Endodermal cell (in vitro differentiated cells): ENCODE results near the gene RBL2. TPM values are rescaled to one million over a fixed set of nuclear protein-coding genes. Genes with fewer than 3 reads are reported as not detected.

ENCODE experiments used
- DNase-seq: peaks from one replicate; pipeline ENCODE4 v3.0.0-alpha.2; 2017
- H3K27ac ChIP-seq: 2 replicates; pipeline ENCODE4 v1.5.1; 2013; ENCODE audit warnings: mild to moderate bottlenecking, low read depth, low read length, moderate library complexity
- H3K27me3 ChIP-seq: 2 replicates; pipeline ENCODE4 v1.6.1; 2013; ENCODE audit warnings: mild to moderate bottlenecking, low read length, moderate library complexity; ENCODE audit not compliant: insufficient read depth, control insufficient read depth, poor library complexity, severe bottlenecking
- H3K36me3 ChIP-seq: 2 replicates; pipeline ENCODE4 v1.7.0; 2013; ENCODE audit warnings: mild to moderate bottlenecking, low read length, moderate library complexity; ENCODE audit not compliant: control insufficient read depth, insufficient read depth
- H3K4me1 ChIP-seq: one replicate; pipeline ENCODE4 v1.7.0; 2013; ENCODE audit warnings: low read length; ENCODE audit not compliant: control insufficient read depth, insufficient read depth
- H3K4me3 ChIP-seq: 2 replicates; pipeline ENCODE4 v1.5.1; 2013; ENCODE audit warnings: mild to moderate bottlenecking, low read length, moderate library complexity
- H3K9ac ChIP-seq: 2 replicates; pipeline ENCODE4 v1.6.1; 2013; ENCODE audit warnings: mild to moderate bottlenecking, low read length, moderate library complexity; ENCODE audit not compliant: poor library complexity, severe bottlenecking; ENCODE audit errors: extremely low read depth
- H3K9me3 ChIP-seq: 2 replicates; pipeline ENCODE4 v1.6.1; 2013; ENCODE audit warnings: mild to moderate bottlenecking, low read length, moderate library complexity; ENCODE audit not compliant: control insufficient read depth
- H3K27ac Mint-ChIP-seq: 2 replicates; pipeline ENCODE4 v1.8.0; 2020; ENCODE audit warnings: mixed read lengths
- H3K27me3 Mint-ChIP-seq: 2 replicates; pipeline ENCODE4 v1.8.0; 2021; ENCODE audit warnings: mild to moderate bottlenecking, mixed read lengths; ENCODE audit not compliant: insufficient read depth
- H3K36me3 Mint-ChIP-seq: 2 replicates; pipeline ENCODE4 v1.8.0; 2020; ENCODE audit warnings: low read depth, mixed read lengths
- H3K4me1 Mint-ChIP-seq: 2 replicates; pipeline ENCODE4 v1.8.0; 2020; ENCODE audit warnings: mixed read lengths
- H3K4me3 Mint-ChIP-seq: 2 replicates; pipeline ENCODE4 v1.8.0; 2020; ENCODE audit warnings: mild to moderate bottlenecking, moderate library complexity, mixed read lengths
- H3K9me3 Mint-ChIP-seq: 2 replicates; pipeline ENCODE4 v1.8.0; 2020; ENCODE audit warnings: mild to moderate bottlenecking, mixed read lengths
- CTCF ChIP-seq: fragments of 200-600 bp; sonication (generic); conservative IDR thresholded peaks from 2 replicates; pipeline ENCODE4 v1.5.0; 2021; ENCODE audit warnings: antibody characterized with exemption, mild to moderate bottlenecking
- WGBS, 2 experiments: methylation state at CpG; one replicate each; pipeline versions ENCODE4 v1.1.5 to v1.1.7; 2013; ENCODE audit warnings: missing lambda C conversion rate in 2 of 2, mixed read lengths in 1 of 2; ENCODE audit not compliant: insufficient coverage in 1 of 2, insufficient read length in 1 of 2; 5-methylcytosine and 5-hydroxymethylcytosine counted together
- total RNA-seq, 2 donors: library from RNA; stranded (reverse); fragmentation: NEBNext Ultra II Directional in 1 of 2; extraction: Animal tissue kit (Norgen Biotek cat#: 25700) in 1 of 2; gene quantifications; 2 replicates in 1 of 2; 3 replicates in 1 of 2; pipeline ENCODE4 v1.2.1, GENCODE V29; 2021

RBL2 gene
- total RNA-seq, 2 donors from 2014 or later: 34.9 to 46.0 TPM

- no peaks in the 10 kb centered on the region for H3K36me3 Mint-ChIP-seq
- peaks cover under 1% of the 10 kb centered on the region for H3K9me3 Mint-ChIP-seq
- Histone ChIP-seq H3K36me3 (no peaks in the 10 kb centered on the region), H3K27me3 (no peaks in the 10 kb centered on the region), H3K4me1 (peaks cover 7% of the 10 kb centered on the region), H3K9me3 (no peaks in the 10 kb centered on the region), H3K9ac (no peak overlapping the region), H3K27ac (no peak overlapping the region), H3K4me3 (no peak overlapping the region)
- 100% methylated on average over 3 of the region's 3 CpGs; no CpG with 5 or more reads in 1 of the 2 experiments for WGBS, 2 experiments
- H3K27me3 Mint-ChIP-seq: no peaks in the 10 kb centered on the region
- DNase-seq: no peak
- H3K4me3 Mint-ChIP-seq: no peak overlapping the region
- H3K4me1 Mint-ChIP-seq: peaks cover 46% of the 10 kb centered on the region
- H3K27ac Mint-ChIP-seq: no peak overlapping the region
- no peak for TF ChIP-seq CTCF
Measured at GRCh38 chr16:53506254-53506653, 72.0 kb downstream of the RBL2 start.

GRCh38 chr16:53507464-53508179 is 73.4 kb downstream of the RBL2 start:
- Histone ChIP-seq H3K9ac (no peak overlapping the region), H3K9me3 (peaks cover 7% of the 10 kb centered on the region), H3K4me1 (peaks cover 9% of the 10 kb centered on the region), H3K27ac (no peak overlapping the region), H3K36me3 (no peaks in the 10 kb centered on the region), H3K4me3 (no peak overlapping the region), H3K27me3 (no peaks in the 10 kb centered on the region)
- H3K36me3 Mint-ChIP-seq: no peaks in the 10 kb centered on the region
- no peak for TF ChIP-seq CTCF
- no peak overlapping the region for H3K27ac Mint-ChIP-seq
- H3K9me3 Mint-ChIP-seq: peaks cover 12% of the 10 kb centered on the region
- H3K4me1 Mint-ChIP-seq: peaks cover 44% of the 10 kb centered on the region
- WGBS, 2 experiments: 95 to 99% methylated on average over 9 to 12 of the region's 12 CpGs
- no peak for DNase-seq
- no peak overlapping the region for H3K4me3 Mint-ChIP-seq
- H3K27me3 Mint-ChIP-seq: no peaks in the 10 kb centered on the region

GRCh38 chr16:53509906-53510703 is 75.8 kb downstream of the RBL2 start:
- Histone ChIP-seq H3K9ac (no peak overlapping the region), H3K36me3 (no peaks in the 10 kb centered on the region), H3K27ac (no peak overlapping the region), H3K9me3 (peaks cover 20% of the 10 kb centered on the region), H3K4me3 (no peak overlapping the region), H3K27me3 (no peaks in the 10 kb centered on the region), H3K4me1 (peaks cover 5% of the 10 kb centered on the region)
- 64 to 67% methylated on average over 26 to 29 of the region's 29 CpGs for WGBS, 2 experiments
- DNase-seq: peak; percentile 88
- H3K27me3 Mint-ChIP-seq: peaks cover 4% of the 10 kb centered on the region
- peak; percentile 97 for TF ChIP-seq CTCF
- no peak overlapping the region for H3K4me3 Mint-ChIP-seq
- peak overlapping the region; percentile 72 for H3K27ac Mint-ChIP-seq
- peaks cover 36% of the 10 kb centered on the region for H3K9me3 Mint-ChIP-seq
- H3K4me1 Mint-ChIP-seq: peaks cover 32% of the 10 kb centered on the region
- H3K36me3 Mint-ChIP-seq: peaks cover 7% of the 10 kb centered on the region
